HG02981 (cell line): ENCODE measurements around the gene CD81.

Source experiments
- ATAC-seq: cut with Tn5 transposase; IDR thresholded peaks from one replicate; pipeline ENCODE4 v1.9.1; 2021; ENCODE audit warnings: mild to moderate bottlenecking, moderate library complexity; ENCODE audit not compliant: unreplicated experiment

Gene CD81

GRCh38 chr11:2417856-2418692 is 41.0 kb downstream of the CD81 start:
- no peak for ATAC-seq

- no peak for ATAC-seq
Measured at GRCh38 chr11:2418693-2419360, 41.7 kb downstream of the CD81 start.

- no peak for ATAC-seq
Measured at GRCh38 chr11:2419638-2420501, 42.8 kb downstream of the CD81 start.

- no peak for ATAC-seq
Measured at GRCh38 chr11:2420502-2421225, 43.6 kb downstream of the CD81 start.

GRCh38 chr11:2421226-2421994 is 44.3 kb downstream of the CD81 start:
- ATAC-seq: no peak

- ATAC-seq: no peak
Measured at GRCh38 chr11:2421996-2422395, 44.9 kb downstream of the CD81 start.

GRCh38 chr11:2422461-2423156 is 45.5 kb downstream of the CD81 start:
- no peak for ATAC-seq

GRCh38 chr11:2423157-2424025 is 46.3 kb downstream of the CD81 start:
- no peak for ATAC-seq

GRCh38 chr11:2424811-2425495 is 47.8 kb downstream of the CD81 start:
- no peak for ATAC-seq

GRCh38 chr11:2425506-2425905 is 48.4 kb downstream of the CD81 start:
- ATAC-seq: no peak

- ATAC-seq: no peak
Measured at GRCh38 chr11:2426221-2426620, 49.1 kb downstream of the CD81 start.

- ATAC-seq: no peak
Measured at GRCh38 chr11:2426826-2427521, 49.9 kb downstream of the CD81 start.

- no peak for ATAC-seq
Measured at GRCh38 chr11:2427721-2428321, 50.7 kb downstream of the CD81 start.

GRCh38 chr11:2428322-2428795 is 51.2 kb downstream of the CD81 start:
- ATAC-seq: no peak

- no peak for ATAC-seq
Measured at GRCh38 chr11:2431395-2431794, 54.3 kb downstream of the CD81 start.

GRCh38 chr11:2432171-2432621 is 55.1 kb downstream of the CD81 start:
- ATAC-seq: no peak

GRCh38 chr11:2432628-2433071 is 55.5 kb downstream of the CD81 start:
- ATAC-seq: no peak
